GM23248 (cell line): Measurements from ENCODE around the gene OSBP2.

Source experiments
- EZH2 ChIP-seq: fragments of 200-600 bp; sonication (generic); IDR thresholded peaks from 2 replicates; pipeline ENCODE4 v1.6.1; 2018; ENCODE audit warnings: antibody characterized with exemption, mild to moderate bottlenecking; ENCODE audit not compliant: insufficient read depth, poor library complexity, severe bottlenecking
- EZH2phosphoT487 ChIP-seq: fragments of 200-600 bp; sonication (generic); IDR thresholded peaks from 2 replicates; pipeline ENCODE4 v1.6.1; 2018; ENCODE audit warnings: antibody characterized with exemption, moderate library complexity, mild to moderate bottlenecking, low read depth; ENCODE audit not compliant: insufficient read depth

DNA sequence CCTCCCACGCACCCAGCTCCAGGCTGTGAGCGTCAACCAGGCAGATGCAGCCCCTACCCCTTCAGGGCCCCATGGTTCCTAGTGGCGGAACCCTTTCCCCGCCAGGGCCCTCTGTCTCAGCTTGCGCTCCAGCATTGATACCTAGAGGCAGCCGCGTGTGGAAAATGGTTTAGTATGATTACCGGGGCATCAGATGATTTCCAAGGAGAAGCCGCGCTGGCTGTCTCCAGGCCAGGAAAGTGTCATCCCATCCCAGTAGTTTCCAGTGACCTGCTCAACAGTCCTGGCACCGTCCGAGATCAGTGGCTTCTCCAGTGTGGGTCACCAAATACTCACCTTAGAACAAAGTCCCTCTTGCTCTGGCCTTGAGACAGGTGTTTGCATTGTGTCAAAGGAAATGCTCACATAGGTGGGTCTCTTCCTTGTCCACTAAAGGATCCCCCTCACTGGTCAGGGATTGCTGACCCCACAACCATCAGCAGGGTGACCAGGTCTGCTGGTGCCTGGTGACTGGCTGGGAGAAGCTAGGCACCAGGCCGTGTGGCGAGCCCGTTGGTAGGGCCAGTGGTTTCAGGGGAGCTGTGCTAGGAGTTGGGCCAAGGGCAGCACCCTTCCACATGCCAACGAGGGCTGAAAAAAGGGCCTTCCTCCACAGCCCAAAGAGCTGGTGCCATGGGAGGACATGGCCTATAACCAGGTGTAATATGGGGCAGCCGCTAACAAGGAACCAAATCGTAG lies 164.5 kb downstream of the OSBP2 start:
- no peak for TF ChIP-seq EZH2
- TF ChIP-seq EZH2phosphoT487 = no peak
